HG02981 (cell line): ENCODE measurements around the gene ISCA1.

Source experiments
- ATAC-seq: cut with Tn5 transposase; IDR thresholded peaks from one replicate; pipeline ENCODE4 v1.9.1; 2021; ENCODE audit warnings: mild to moderate bottlenecking, moderate library complexity; ENCODE audit not compliant: unreplicated experiment

ISCA1 gene

DNA sequence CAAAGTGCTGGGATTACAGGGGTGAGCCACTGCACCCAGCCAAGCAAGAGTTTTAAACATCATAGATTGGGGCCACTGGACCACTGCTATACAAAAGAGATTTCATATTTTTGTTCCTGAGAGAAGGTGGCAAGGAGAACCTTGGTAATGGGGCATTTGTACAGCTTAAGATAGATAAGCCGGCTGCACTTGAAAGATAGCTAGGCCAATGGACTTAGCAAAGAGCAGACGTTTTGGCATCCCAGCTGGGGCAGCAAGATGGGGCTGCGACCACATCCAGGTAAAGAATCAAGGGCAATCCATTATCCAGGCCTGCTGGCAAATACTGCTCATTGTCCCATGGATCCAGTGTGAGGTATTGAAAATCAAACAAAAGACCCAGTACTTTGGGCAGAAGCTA, 3.9 kb upstream of the ISCA1 start:
- ATAC-seq = no peak

DNA sequence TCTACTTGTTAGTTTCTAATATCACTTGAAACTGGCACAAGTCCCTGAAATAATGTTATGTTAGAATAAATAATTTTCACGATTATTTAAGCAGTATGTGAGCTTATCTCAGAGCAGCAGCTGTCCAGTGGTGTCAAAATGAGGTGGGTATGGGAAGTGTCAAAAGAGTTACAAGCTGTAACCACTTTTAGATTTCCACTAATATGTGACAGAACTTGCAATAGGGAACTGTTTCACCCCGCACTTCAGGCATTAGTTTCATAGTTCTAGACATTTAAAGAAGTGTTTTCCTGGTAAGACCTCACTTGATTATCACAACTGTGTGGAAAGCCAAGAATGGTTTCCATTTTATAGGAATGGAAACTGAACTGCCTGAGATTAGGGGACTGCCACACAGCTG, 2.9 kb upstream of the ISCA1 start:
- no peak for ATAC-seq

- peak; percentile 9 for ATAC-seq
Observed at GRCh38 chr9:86282979-86283535, 719 bp upstream of the ISCA1 start.

DNA sequence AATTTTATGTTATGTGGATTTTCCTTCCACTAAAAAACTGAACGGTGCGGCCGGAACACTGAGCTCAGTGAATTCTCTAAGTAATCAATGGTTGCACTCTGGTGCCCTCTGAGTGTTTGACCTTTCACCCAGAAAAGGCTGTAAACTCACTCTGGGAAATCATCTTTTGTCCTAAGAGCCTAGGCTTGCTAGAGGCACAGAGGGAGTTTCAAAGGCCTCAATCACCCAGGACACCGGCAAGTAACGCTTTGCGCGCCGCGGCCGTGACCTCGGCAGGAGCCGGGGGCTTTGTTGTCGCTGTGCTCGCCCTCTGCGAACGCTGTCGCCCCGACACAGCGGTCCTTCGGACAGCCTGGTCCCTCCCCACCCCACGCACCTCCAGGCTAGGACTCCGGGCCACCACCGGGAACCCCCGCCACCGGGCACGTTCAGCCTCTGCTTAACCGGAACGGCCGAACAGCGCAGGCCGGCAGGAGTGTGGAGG, 703 bp downstream of the ISCA1 start:
- peak; percentile 28 for ATAC-seq

- ATAC-seq = no peak
Observed at GRCh38 chr9:86280580-86280979, 1.8 kb downstream of the ISCA1 start.

DNA sequence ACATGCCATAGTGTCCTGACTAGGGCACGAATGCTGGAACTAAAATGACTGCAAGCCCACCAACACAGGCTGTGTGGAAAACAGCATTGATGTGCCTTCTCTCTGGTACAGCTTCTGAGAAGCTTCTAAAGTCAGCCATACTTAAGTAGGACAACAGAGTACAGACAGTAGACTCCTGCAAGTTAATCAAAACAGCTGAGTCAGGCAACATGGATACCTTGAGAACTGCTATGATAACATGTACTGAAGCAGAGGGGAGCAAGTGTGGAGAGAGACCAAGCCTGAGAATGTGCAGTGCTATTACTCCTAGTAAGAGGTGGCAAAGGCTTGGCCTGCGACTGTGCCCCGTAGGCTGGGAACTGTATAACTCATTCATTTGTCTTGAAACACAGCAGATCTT, 2.5 kb downstream of the ISCA1 start:
- no peak for ATAC-seq

DNA sequence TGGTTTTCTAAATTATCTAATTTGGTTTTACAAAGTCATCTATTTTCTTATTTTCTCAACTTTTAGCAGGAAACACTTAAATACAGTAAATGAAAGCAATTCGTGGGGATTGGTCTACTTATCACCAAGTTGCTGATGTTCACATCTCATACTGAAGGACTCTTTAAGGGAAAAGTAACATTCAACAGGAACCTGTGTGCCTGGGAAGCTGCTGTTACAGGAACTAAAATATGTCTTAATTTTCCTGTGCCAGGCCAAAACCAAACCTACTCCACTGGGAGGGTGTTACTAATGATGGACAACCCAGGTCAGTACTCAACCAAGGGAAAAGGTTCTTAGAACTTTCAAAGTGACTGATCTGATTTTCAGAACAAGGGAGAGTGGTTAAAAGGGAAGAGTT, 5.3 kb downstream of the ISCA1 start:
- ATAC-seq = no peak

GRCh38 chr9:86275962-86276361, 6.4 kb downstream of the ISCA1 start:
- ATAC-seq = no peak

- no peak for ATAC-seq
Observed at GRCh38 chr9:86274821-86275643, 7.3 kb downstream of the ISCA1 start.

GRCh38 chr9:86272221-86272620, 10.1 kb downstream of the ISCA1 start:
- no peak for ATAC-seq

GRCh38 chr9:86263876-86264275, 18.5 kb downstream of the ISCA1 start:
- ATAC-seq = no peak

GRCh38 chr9:86262492-86262891, 19.8 kb downstream of the ISCA1 start:
- ATAC-seq = no peak

DNA sequence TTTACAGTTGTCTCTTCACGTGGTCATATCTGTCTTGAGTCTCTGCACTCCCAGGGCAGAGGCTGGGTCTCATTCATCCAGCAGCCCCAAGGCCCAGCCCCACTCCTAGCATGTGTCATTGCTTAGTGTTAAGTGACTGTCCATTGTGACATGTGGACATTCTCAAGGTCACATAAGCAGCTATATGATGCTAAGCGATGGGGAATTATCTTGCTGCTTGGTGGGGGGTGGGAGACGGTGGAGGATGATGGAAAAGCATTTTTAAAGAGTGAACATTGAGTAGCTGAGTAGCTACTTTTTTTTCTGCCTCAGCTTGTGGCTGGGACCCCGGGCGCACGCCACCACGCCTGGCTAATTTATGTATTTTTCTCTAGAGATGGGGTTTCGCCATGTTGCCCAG, 22.8 kb downstream of the ISCA1 start, which contains the start of gene C9orf153:
TSS of gene C9orf153 (minus strand) at position 101 of the 400 bp plus-strand sequence. CDS start 30,054 bp downstream, outside the sequence.
- no peak for ATAC-seq

DNA sequence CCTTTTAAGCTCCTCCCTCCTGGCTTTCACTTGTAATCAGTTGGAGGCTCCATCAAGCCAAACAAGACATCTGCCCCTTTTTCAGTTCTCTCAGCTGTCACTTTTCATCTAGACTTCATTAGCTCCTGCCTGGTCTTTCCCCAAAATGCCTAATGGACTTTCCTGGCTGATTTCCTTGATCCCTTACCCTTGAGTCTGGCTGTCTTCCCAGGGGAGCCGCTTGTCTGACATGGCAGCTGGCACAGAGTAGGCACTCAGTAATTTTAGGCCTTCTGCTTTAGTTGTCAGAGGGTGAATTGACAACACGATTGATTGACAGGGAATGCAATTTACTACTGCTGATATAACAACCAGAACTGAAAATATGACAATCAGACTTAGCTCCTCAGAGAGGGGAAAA, 24.9 kb downstream of the ISCA1 start:
- ATAC-seq = no peak

- ATAC-seq = no peak
Observed at GRCh38 chr9:86256653-86257052, 25.7 kb downstream of the ISCA1 start.

DNA sequence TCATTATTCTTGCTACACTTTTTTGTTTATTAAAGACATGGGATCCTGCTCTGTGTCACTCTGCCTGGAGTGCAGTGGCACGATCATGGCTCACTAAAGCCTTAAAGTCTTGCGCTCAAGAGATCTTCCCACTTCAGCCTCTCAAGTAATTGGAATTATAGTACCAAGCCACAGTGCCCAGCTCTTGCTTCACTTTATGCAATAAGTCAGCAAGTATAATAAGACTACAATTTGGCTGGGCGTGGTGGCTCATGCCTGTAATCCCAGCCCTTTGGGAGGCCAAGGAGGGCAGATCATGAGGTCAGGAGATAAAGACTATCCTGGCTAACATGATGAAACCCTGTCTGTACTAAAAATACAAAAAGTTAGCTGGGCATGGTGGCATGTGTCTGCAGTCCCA, 28.8 kb downstream of the ISCA1 start:
- no peak for ATAC-seq

- no peak for ATAC-seq
Observed at GRCh38 chr9:86252870-86253269, 29.5 kb downstream of the ISCA1 start.

GRCh38 chr9:86250123-86250522, 32.2 kb downstream of the ISCA1 start:
- no peak for ATAC-seq

DNA sequence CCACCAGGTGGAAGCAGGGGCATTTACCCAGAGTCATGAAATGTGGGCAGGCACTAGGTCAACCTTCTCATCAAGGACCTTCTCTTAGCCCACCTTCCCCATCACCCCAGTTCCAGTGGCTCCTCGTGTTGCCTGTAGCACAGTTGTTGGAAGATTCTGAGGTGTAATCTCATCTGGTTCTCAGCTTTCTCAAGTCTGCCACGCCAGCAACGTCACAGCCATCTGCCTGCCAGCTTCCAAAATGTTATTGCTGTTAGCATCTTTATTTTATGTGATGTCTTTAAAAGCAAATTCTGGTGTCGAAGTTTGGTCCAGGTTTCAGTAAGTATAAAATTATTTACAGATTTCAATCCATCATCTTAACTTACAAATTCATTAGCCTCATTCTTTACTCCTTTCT, 33.6 kb downstream of the ISCA1 start:
- no peak for ATAC-seq

- peak; percentile 90 for ATAC-seq
Observed at GRCh38 chr9:86246752-86247161, 35.6 kb downstream of the ISCA1 start.

DNA sequence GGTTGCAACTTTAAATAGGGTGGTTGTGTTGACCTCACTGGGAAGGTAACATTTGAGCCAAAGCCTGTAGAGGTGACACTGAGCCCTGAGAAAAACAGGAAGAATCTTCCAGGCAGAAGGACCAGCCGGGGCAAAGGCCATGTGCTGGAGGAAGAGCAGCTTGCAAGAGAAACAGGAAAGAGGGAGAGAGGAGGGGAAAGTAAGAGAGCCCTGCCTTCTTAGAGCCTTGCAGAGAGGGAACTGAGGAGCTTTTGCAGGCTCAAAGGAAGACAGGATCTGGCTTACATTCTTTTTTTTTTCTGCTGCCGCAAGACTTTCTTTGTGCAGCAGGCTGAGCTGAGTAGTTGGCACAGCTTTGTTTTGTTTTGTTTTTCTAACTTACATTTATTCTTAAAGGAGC, 40.3 kb downstream of the ISCA1 start:
- no peak for ATAC-seq

DNA sequence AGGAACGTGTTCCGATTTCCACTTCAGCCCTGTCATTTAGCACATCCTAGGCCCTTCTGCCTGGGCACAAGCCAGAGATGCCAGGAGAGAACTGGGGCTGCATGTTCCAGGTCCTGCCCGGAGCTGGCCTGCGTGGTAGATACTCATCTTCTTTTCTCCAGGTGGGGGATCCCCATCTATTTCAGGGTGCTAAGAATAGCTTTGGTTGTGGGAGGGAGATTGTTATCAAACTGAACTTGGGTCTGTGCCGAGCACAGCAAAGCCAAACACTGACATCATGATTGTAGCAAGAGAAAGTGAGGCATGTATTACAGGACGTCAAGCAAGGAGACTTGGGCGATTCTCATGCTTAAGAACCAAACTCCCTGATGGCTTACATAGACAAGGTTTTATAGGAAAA, 41.1 kb downstream of the ISCA1 start:
- ATAC-seq = no peak
